Keratinocyte (primary cell): Measurements from ENCODE around the gene CAPN7.

Source experiments
- EZH2 ChIP-seq: IDR thresholded peaks from one replicate; pipeline ENCODE4 v1.6.1; 2012; ENCODE audit warnings: inconsistent platforms, mild to moderate bottlenecking, low read length, moderate library complexity
- TF ChIP-seq, protein P1 (sequence below), 3 experiments: IDR thresholded peaks in 1 of 3; conservative IDR thresholded peaks in 1 of 3; optimal IDR thresholded peaks in 1 of 3; 2 replicates in 2 of 3; 3 replicates in 1 of 3; pipeline versions ENCODE3 to v1.5.1; 2011; ENCODE audit warnings: low read length in 3 of 3, mild to moderate bottlenecking in 3 of 3, moderate library complexity in 2 of 3, control low read depth in 1 of 3, inconsistent platforms in 1 of 3; ENCODE audit not compliant: insufficient read depth in 2 of 3; ENCODE audit errors: extremely low read depth in 1 of 3

DNA sequence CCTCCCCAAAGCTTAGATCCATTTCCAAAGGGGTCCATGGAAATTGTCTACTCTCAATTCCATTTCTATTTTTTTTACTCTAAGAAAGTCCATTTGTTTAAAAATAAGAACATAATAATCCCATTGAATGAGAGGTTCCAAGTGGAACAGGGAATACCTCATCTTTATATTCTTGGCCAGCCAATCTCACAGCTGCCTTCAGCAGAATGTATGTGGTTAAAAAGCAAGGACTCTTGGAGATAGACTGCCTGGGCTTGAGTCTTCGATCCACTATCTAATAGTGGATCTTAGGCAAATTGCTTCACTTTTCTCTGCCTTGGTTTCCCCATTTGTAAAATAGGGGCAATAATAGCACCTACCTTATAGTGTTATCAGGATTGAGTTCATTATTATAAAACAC is 24.5 kb upstream of the CAPN7 start:
- TF ChIP-seq, protein P1, sequence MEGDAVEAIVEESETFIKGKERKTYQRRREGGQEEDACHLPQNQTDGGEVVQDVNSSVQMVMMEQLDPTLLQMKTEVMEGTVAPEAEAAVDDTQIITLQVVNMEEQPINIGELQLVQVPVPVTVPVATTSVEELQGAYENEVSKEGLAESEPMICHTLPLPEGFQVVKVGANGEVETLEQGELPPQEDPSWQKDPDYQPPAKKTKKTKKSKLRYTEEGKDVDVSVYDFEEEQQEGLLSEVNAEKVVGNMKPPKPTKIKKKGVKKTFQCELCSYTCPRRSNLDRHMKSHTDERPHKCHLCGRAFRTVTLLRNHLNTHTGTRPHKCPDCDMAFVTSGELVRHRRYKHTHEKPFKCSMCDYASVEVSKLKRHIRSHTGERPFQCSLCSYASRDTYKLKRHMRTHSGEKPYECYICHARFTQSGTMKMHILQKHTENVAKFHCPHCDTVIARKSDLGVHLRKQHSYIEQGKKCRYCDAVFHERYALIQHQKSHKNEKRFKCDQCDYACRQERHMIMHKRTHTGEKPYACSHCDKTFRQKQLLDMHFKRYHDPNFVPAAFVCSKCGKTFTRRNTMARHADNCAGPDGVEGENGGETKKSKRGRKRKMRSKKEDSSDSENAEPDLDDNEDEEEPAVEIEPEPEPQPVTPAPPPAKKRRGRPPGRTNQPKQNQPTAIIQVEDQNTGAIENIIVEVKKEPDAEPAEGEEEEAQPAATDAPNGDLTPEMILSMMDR (optimal IDR thresholded peaks at IDR 0.05 in 1 of 3, IDR thresholded peaks at IDR 0.05 in 1 of 3, conservative IDR thresholded peaks at IDR 0.05 in 1 of 3; ENCODE audit: extremely low read depth in 1 of 3, insufficient read depth in 2 of 3, low read length in 3 of 3): no peak
- no peak for TF ChIP-seq EZH2
